Measurements from ENCODE around the gene TCF21. TPM values are rescaled to one million over a fixed set of nuclear protein-coding genes. Genes with fewer than 3 reads are reported as not detected.

The TCF21 gene
- total RNA-seq, 1 donor from 2014 or later: 0.52 TPM

DNA sequence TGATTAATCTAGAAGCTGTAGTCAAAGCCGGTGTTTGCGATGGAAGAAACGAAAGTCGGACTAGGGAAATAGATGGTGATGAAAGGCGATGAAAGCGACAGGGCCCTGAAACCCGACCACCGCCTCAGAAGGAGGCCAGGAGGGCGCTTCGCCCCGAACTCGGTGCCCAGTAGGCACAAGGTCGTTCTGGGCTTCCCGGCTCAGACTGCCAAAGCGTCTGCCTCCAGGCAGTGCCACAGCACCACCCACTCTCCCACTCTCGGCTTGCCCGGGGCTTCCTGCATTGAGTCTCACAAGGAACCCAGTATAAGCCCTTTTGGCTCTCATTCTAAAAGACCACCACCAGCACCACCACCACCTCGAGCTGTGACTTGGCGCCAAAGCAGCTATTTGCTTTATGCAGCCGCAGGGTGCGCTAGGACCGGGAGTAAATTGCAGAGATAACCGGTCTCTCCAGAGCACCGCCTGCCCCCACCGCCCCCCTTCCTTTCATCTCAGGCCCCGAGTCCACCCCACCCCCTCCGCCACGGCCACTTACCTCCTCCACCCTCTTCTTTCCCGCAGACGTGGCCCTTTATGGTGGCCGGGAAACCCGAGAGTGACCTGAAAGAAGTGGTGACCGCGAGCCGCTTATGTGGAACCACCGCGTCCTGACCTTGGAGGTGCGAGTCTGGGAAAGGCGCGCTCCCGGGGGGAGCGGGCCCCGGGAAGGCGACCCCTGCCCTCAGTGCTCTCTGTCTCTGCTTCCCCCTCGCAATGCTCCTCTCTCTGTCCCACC is 2.4 kb downstream of the TCF21 start:
- peak overlapping the region; percentile 22 for H3K4me3 ChIP-seq (ENCODE audit: insufficient read depth, low read depth, low read length)
- H3K4me2 ChIP-seq (ENCODE audit: low read length): peak overlapping the region; percentile 69
- peaks cover 18% of the 10 kb centered on the region for H3K4me1 Mint-ChIP-seq (ENCODE audit: low read depth, unreplicated experiment)
- H3K79me2 ChIP-seq (ENCODE audit: insufficient read depth, low read length): no peaks in the 10 kb centered on the region
- H2AFZ ChIP-seq (ENCODE audit: low read depth, low read length): no peak overlapping the region
- H3K27me3 ChIP-seq (ENCODE audit: insufficient read depth, low read length): peaks cover 99% of the 10 kb centered on the region
- peaks cover 78% of the 10 kb centered on the region for H3K27me3 Mint-ChIP-seq (ENCODE audit: low read depth, unreplicated experiment)
- H4K20me1 ChIP-seq (ENCODE audit: insufficient read depth, low read length): peaks cover 4% of the 10 kb centered on the region
- FAIRE-seq: no peak
- H3K9ac ChIP-seq (ENCODE audit: low read length): peak overlapping the region; percentile 7
- H3K9me3 Mint-ChIP-seq (ENCODE audit: unreplicated experiment): no peaks in the 10 kb centered on the region
- no peak overlapping the region for H3K27ac ChIP-seq (ENCODE audit: low read depth, low read length)
- H3K4me1 ChIP-seq (ENCODE audit: insufficient read depth, low read length): peaks cover 12% of the 10 kb centered on the region
- TF ChIP-seq, protein P1, sequence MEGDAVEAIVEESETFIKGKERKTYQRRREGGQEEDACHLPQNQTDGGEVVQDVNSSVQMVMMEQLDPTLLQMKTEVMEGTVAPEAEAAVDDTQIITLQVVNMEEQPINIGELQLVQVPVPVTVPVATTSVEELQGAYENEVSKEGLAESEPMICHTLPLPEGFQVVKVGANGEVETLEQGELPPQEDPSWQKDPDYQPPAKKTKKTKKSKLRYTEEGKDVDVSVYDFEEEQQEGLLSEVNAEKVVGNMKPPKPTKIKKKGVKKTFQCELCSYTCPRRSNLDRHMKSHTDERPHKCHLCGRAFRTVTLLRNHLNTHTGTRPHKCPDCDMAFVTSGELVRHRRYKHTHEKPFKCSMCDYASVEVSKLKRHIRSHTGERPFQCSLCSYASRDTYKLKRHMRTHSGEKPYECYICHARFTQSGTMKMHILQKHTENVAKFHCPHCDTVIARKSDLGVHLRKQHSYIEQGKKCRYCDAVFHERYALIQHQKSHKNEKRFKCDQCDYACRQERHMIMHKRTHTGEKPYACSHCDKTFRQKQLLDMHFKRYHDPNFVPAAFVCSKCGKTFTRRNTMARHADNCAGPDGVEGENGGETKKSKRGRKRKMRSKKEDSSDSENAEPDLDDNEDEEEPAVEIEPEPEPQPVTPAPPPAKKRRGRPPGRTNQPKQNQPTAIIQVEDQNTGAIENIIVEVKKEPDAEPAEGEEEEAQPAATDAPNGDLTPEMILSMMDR (IDR thresholded peaks at IDR 0.05; ENCODE audit: insufficient read depth, low read depth, low read length): no peak
- TF ChIP-seq EZH2 (IDR thresholded peaks at IDR 0.05; ENCODE audit: insufficient read depth, low read length): peak; percentile 93
- H3K27ac Mint-ChIP-seq (ENCODE audit: unreplicated experiment): no peak overlapping the region
- H3K4me3 Mint-ChIP-seq (ENCODE audit: unreplicated experiment): peak overlapping the region; percentile 75
- no peaks in the 10 kb centered on the region for H3K36me3 ChIP-seq (ENCODE audit: insufficient read depth, low read length)
- no peaks in the 10 kb centered on the region for H3K9me3 ChIP-seq (ENCODE audit: insufficient read depth, low read depth, low read length)
- peaks cover 7% of the 10 kb centered on the region for H3K36me3 Mint-ChIP-seq (ENCODE audit: low read depth, unreplicated experiment)
- no peak for DNase-seq (ENCODE audit: low read depth)

GRCh38 chr6:133891927-133892812 is 3.3 kb downstream of the TCF21 start:
- Histone ChIP-seq H3K79me2 (ENCODE audit: insufficient read depth, low read length) (no peaks in the 10 kb centered on the region), H2AFZ (ENCODE audit: low read depth, low read length) (no peak overlapping the region), H3K27me3 (ENCODE audit: insufficient read depth, low read length) (peaks cover 98% of the 10 kb centered on the region), H3K36me3 (ENCODE audit: insufficient read depth, low read length) (no peaks in the 10 kb centered on the region), H3K9me3 (ENCODE audit: insufficient read depth, low read depth, low read length) (no peaks in the 10 kb centered on the region), H3K4me2 (ENCODE audit: low read length) (peak overlapping the region; percentile 69), H3K27ac (ENCODE audit: low read depth, low read length) (no peak overlapping the region), H3K4me1 (ENCODE audit: insufficient read depth, low read length) (peaks cover 12% of the 10 kb centered on the region), H3K4me3 (ENCODE audit: insufficient read depth, low read depth, low read length) (no peak overlapping the region), H3K9ac (ENCODE audit: low read length) (no peak overlapping the region), H4K20me1 (ENCODE audit: insufficient read depth, low read length) (peaks cover 4% of the 10 kb centered on the region)
- DNase-seq (ENCODE audit: low read depth) (no peak), FAIRE-seq (no peak)
- Mint-ChIP-seq H3K27me3 (ENCODE audit: low read depth, unreplicated experiment) (peaks cover 83% of the 10 kb centered on the region), H3K36me3 (ENCODE audit: low read depth, unreplicated experiment) (peaks cover 7% of the 10 kb centered on the region), H3K27ac (ENCODE audit: unreplicated experiment) (no peak overlapping the region), H3K9me3 (ENCODE audit: unreplicated experiment) (no peaks in the 10 kb centered on the region), H3K4me1 (ENCODE audit: low read depth, unreplicated experiment) (peaks cover 18% of the 10 kb centered on the region), H3K4me3 (ENCODE audit: unreplicated experiment) (peak overlapping the region; percentile 75)
- no peak for TF ChIP-seq EZH2 (IDR thresholded peaks at IDR 0.05; ENCODE audit: insufficient read depth, low read length)
- TF ChIP-seq, protein P1 (IDR thresholded peaks at IDR 0.05; ENCODE audit: insufficient read depth, low read depth, low read length): no peak
